NCI-H2196 treated with DMSO at 0.1 percent for 48 hours (cell line): Measurements from ENCODE around the gene SLC44A1.

Source experiments
- DNase-seq: peaks from one replicate; lab custom pipeline; 2025; ENCODE audit not compliant: unreplicated experiment; lab: John Stamatoyannopoulos, UW

SLC44A1 gene

GRCh38 chr9:105297442-105298075 lies 53.1 kb downstream of the SLC44A1 start:
- DNase-seq, result no peak

- DNase-seq, result no peak
Measured at GRCh38 chr9:105299190-105299854, 54.9 kb downstream of the SLC44A1 start.

- DNase-seq, result no peak
Measured at GRCh38 chr9:105302728-105303127, 58.3 kb downstream of the SLC44A1 start.

GRCh38 chr9:105305856-105306255 lies 61.4 kb downstream of the SLC44A1 start:
- DNase-seq, result no peak

- no peak for DNase-seq
Measured at GRCh38 chr9:105306351-105307140, 62.1 kb downstream of the SLC44A1 start.

GRCh38 chr9:105307591-105308130 lies 63.2 kb downstream of the SLC44A1 start:
- DNase-seq, result no peak

GRCh38 chr9:105308461-105309341 lies 64.2 kb downstream of the SLC44A1 start:
- DNase-seq, result no peak

GRCh38 chr9:105309531-105309931 lies 65.1 kb downstream of the SLC44A1 start:
- no peak for DNase-seq

- DNase-seq, result no peak
Measured at GRCh38 chr9:105311306-105311705, 66.9 kb downstream of the SLC44A1 start.

GRCh38 chr9:105313238-105313637 lies 68.8 kb downstream of the SLC44A1 start:
- no peak for DNase-seq

GRCh38 chr9:105316703-105317102 lies 72.3 kb downstream of the SLC44A1 start:
- no peak for DNase-seq

- DNase-seq, result no peak
Measured at GRCh38 chr9:105318729-105319191, 74.3 kb downstream of the SLC44A1 start.

GRCh38 chr9:105319202-105319813 lies 74.9 kb downstream of the SLC44A1 start:
- no peak for DNase-seq

- DNase-seq, result no peak
Measured at GRCh38 chr9:105320568-105320967, 76.1 kb downstream of the SLC44A1 start.

- DNase-seq, result no peak
Measured at GRCh38 chr9:105328296-105328695, 83.8 kb downstream of the SLC44A1 start.

- no peak for DNase-seq
Measured at GRCh38 chr9:105328872-105329718, 84.6 kb downstream of the SLC44A1 start.

GRCh38 chr9:105329719-105330062 lies 85.2 kb downstream of the SLC44A1 start:
- no peak for DNase-seq

GRCh38 chr9:105330201-105330600 lies 85.8 kb downstream of the SLC44A1 start:
- DNase-seq, result no peak

- no peak for DNase-seq
Measured at GRCh38 chr9:105330755-105331154, 86.3 kb downstream of the SLC44A1 start.
